Mucosa of gallbladder (tissue), 1 donor: ENCODE data around the gene FGFR3. TPM values are rescaled to one million over a fixed set of nuclear protein-coding genes. Genes with fewer than 3 reads are reported as not detected.
"Not testable (repeated sequence)": the region's sequence is repeated elsewhere in the genome, so short reads cannot be mapped to it uniquely, and the experiment has no call there.

ENCODE experiments used
- DNase-seq: peaks from one replicate; pipeline ENCODE4 v3.0.0-alpha.2; 2020; ENCODE audit warnings: low spot score
- total RNA-seq: library from RNA; stranded (reverse); gene quantifications from one replicate; pipeline ENCODE4 v1.2.1, GENCODE V29; 2021
- donor health status: DM: no; HTN: no; CAD: no.

Gene FGFR3
- total RNA-seq, 1 donor from 2014 or later: 104 TPM

DNA sequence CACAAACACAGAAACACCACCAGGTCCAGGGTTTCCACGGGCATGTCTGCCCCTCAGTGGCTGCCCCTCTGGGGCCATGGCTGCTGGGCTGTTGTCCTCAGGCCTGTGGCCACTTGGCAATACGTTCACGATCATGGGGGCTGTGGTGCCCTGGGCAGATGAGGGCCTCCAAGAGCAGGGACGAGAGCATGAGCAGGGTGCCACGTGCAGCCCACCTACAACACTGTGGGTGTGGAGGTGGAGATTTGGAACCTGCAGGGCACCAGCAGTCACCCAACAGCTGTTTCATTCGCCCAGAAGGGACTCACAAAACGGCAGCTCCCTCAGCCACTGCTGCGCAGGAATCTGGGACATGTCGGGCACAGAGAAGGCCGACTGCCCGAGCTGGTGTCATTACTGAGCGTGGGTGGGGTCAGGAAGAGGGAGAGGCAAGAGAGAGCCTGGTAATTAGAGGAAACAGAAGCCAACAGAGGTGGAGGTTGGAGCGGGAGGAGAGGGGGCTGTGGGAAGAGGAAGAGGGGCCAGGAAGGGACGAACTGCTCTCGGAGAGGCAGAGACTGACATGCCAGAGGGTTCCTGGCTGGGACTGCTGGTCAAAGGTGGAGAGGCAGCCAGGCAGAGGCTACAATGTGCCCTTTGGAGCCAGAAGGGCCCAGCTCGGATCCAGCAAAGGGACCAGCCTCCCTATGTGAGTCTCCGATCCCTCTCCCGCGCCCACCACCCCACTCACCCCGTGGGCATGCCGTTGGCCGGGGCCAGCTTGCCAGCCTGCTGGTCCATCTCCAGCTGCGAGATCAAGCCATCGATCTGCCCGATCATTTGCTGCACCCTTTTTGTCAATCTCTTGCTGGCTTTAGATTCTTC lies 23.1 kb downstream of the FGFR3 start:
- no peak for DNase-seq

DNA sequence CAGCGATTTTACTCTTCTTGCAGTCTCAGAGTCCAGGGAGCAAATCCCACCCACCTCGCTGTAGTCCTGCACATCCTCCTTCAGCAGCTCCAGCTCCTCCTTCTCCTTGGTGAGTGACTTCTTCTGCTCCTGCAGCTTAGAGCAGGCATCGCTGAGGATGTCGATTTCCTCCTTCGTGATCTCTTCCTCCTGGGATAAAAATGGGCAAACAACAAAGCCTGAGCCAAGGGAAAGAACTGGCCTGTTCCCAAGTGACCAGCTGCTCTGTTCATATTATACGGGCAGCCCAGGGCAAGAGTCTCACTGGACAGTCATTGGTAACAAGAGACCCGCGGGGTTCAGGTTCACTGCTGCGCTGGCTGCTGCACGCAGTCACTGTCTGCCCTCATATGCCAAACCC lies 26.2 kb downstream of the FGFR3 start:
- DNase-seq: no peak

DNA sequence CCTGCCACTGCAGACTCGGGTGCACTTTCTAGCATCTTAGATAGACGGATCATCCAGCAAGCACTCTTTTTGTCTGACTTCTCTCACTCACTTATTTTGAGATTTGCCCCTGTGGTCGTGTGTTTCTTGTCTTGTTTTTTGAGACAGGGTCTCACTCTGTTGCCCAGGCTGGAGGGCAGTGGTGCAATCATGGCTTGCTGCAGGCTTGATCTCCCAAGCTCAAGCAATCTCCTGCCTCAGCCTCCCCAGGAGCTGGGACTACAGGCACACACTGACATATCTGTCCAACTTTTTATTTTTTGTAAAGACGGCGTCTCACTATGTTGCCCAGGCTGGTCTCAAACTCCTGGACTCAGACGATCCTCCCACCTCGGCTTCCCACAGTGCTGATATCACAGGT lies 26.7 kb downstream of the FGFR3 start:
- DNase-seq: no peak

DNA sequence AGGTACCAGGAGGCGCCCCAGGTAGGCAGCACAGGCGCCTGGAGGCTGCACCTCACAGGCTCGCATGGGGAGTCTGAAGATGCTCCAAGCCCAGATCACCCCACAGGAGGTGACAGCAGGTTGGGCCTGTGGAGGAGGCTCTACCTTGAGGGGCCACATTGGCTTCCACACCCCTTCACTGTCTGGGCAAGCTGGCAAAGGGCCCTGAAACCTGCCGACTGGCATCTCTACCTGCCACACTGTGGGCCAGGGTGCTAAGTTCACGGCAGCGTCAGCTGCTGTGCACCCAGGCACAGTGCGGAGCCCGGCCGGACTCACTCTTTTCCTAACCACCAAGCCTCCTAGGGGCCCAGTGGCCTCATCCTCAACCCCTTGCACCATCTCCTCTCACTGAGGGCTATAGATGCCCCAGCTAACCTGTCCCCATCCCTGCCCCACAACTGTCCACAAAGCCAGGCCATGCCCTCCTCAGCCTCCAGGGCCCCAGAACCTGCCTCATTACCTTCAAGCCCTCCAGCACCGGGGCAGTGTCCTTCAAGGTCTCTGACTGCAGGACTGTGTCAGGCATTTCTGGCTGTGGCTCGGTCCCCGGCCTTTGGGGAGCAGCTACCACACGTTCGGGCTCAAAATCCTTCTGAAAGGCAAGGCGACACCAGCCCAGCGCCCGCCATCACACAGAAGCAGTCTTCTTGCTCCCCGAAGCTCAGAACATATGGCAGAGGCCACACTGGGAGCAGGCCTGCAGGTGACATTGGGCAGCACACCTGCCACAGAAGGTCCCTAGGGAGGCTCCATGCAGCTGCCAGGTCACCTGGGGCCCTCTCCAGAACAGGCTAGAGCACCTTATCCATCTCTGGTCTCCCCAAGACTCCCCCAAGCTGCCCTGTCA lies 28.8 kb downstream of the FGFR3 start:
- DNase-seq: no peak

DNA sequence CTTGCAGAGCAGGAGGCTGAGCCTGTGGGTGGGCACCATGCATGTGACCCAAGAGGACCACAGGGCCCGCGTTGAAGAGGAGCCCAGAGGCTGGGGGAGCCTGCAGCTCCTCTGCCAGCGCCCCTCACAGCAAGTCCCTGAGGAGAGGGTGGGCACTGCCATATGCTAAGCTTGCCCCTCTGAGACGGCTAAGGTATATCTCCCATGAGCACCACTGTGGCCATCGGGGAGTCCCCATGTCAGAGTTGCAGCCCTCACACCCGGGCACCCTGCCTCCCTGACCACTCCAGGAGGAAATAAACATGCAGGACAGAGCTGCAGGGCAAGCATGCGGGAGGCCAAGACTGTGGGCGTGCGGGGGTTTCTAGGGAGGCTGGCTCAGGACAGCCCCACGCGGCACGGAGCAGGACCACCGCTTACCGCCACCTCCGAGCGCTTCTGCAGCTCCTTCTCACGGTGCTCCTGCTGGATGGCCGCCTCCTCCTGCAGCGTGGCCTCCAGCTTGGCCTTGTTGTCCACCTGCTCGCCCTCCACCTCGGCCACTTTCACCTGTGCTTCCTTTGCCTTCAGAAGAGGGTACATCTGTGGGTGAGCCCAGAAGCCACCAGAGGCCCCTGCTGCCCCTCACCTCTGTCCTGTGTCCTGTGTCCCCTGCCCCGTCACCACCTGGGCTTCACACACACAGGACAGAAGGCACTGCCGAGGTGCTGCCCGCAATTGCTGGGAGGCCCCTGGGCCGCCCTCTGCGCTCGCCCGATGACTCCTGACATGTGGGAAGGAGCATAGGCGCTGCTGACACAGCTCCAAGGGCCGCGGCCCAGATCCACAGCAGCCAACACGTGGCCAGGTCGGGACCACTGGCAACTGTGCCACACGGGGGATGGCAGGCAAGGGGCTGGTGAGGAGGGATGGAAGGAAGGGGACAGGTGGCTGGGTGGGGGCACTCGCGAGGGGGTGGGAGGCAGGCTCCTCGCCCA lies 29.8 kb downstream of the FGFR3 start:
- DNase-seq: no peak

DNA sequence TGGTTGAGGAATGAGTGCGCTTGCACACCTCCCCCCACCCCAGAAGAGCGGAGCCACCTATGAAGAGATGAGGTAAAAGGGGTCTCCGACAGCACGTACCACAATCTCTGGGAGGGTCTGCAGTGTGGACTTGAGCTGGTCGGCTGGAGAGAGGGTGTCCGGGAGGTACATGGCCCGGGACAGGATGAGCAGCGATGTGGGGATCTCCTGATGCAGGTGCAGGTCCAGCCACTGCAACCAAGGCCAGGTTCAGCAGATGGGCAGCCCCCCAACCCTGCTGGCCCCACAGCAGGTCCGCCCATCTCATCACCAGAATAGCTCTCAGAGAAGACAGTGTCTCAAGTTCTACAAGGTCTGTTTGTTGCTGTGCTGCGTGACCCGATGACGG lies 30.4 kb downstream of the FGFR3 start:
- no peak for DNase-seq

DNA sequence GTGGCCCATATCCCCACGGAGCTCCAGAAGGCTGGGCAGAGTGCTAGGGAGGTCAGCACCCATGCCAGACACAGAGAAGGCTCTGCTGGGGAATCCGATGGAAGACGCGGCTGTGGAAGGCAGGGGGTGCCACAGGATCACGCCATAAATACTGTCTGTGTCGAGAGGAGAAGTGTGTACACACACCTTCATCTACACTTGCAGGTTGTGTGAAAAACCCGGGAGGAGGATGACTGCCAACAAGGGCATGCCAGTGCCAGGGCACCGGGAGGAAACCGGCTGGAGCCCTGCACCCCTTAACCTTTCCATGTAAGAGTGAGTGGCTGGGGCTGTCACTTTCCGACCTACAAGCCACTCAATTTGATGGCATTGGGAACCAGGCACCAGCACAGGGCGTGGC lies 31.7 kb downstream of the FGFR3 start:
- DNase-seq: no peak

DNA sequence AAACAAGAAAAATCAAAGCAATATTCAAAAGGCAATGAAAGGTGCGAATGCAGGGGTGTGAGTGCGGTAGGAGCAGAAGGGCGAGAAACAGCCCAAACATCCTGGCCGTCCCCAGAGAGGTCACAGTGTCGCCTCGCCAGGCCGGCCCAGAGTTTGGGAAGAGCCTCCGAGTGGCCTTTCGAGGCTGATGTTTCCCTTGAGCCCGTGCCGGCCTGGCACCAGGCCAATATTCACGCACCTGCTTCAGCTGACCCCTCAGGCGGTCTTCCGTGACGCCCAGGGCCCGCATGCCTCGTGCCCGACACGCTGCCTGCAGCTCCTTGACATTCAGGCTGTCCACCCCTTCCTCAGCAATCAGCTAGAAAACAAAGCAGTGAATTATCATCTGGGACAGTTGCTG lies 32.2 kb downstream of the FGFR3 start:
- DNase-seq: no peak

DNA sequence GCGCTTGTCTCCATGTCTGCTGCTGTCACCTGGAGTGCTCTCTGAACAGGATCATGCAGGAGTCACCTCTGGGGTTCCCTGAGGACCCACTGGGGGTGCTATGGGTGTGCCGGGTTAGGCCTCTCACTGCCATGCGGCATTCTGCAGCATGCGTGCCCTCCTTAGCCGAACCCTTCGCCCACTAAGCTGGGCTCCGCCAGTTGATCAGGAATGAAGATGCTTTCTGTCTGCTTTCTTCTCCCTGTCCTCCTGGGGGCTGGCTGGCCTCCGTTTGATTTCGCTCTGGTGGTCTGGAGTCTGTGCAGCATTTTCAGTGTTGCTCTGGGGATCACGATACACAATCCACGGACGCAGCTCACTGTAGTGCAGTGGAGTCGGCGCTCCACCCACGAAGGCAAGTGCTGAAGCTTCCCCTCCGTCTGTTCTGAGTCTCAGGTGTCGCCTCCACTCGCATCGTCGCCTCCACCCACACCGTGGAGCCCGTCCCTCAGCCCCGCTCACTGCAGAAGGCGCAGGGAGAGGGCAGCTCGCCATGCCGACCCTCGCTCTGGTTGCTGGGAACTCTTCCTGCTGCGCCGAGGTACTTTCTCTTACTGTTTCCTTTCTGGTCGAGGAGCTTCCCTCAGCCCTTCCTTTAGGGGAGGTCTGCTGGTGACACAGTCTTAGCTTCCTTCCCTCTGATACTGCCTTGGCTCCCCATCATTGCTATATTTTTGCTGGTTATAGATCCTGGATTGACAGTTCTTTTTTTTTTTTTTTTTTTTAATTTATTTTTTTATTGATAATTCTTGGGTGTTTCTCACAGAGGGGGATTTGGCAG lies 33.6 kb downstream of the FGFR3 start:
- DNase-seq: no peak

DNA sequence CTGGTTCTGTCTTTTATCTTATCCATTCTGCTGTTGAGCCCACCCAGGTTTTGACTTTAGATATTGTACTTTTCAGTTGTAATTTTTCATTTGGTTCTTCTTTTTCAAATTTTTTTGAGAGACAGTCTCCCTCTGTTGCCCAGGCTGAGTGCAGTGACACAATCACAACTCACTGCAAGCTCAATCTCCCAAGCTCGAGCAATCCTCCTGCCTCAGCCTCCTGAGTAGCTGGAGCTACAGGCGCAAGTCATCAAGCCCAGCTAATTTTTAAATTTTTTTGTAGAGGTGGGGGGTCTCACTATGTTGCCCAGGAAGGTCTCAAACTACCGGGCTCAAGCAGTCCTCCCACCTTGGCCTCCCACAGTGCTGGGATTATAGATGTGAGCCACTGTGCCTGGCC lies 37.1 kb downstream of the FGFR3 start:
- no peak for DNase-seq

DNA sequence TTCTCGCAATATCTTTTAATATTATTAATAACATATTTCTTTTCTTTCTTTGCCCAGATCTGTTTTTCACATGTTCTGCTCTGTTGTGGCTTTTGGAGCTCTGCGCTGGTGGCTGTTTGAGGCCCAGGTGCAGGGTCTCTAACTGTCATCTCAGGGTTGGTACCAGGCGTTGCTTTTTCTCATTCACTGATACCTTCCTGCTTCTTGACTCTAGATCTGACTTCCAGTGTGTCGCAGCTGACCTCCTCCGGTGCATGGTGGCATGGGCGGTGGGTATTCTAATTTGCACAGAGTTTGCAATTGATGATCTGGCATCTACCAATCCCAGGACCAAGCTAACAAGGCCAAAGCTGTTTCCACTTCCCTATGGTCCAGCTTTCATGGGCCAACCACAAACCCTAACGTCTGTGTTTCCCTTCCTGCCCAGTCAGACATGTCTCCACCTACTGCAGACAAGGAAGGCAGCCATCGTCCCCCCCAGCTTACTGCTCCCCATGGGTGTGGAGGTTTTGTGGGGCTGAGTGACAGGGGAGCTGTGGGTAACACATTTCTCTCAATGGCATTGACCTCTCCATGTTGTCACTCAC lies 37.6 kb downstream of the FGFR3 start:
- DNase-seq: no peak

DNA sequence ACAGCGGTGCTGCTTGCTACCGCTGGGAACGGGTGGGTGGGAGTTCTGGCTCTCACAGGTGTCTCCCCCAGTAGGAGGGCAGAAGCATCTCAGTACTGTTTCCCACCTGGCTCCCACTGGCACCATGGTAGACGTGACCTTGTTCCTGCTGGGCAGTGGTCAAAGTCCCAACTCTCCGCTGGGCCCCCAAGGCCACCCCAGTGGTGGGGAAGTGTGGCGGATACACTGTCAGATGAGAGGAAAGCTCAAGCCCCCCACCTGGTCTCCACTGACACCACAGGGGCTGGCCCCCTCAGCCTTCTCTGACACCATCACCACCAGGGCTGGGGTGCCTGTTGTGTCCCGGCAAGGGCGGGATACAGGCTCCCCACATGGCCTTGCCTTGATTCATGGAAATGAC lies 38.2 kb downstream of the FGFR3 start:
- no peak for DNase-seq

DNA sequence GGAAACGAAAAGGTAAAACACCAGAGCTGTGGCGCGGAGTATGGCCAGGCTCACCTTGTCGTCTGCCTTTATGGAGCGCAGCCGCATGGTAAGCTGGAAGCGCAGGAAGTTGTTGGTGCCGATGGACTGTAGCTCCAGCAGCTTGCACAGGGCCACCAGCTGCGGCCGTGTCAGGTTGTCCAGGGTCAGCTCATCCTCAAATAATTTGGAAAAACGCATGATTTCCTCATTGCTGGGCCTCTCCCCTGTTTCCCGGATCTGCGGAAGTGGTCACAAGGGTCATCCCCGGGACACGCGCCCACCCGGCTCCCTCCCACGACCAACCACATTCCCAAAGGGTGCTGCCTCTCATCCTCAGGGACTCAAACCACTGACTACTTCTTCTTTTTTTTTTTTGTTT lies 39.6 kb downstream of the FGFR3 start:
- DNase-seq: no peak

DNA sequence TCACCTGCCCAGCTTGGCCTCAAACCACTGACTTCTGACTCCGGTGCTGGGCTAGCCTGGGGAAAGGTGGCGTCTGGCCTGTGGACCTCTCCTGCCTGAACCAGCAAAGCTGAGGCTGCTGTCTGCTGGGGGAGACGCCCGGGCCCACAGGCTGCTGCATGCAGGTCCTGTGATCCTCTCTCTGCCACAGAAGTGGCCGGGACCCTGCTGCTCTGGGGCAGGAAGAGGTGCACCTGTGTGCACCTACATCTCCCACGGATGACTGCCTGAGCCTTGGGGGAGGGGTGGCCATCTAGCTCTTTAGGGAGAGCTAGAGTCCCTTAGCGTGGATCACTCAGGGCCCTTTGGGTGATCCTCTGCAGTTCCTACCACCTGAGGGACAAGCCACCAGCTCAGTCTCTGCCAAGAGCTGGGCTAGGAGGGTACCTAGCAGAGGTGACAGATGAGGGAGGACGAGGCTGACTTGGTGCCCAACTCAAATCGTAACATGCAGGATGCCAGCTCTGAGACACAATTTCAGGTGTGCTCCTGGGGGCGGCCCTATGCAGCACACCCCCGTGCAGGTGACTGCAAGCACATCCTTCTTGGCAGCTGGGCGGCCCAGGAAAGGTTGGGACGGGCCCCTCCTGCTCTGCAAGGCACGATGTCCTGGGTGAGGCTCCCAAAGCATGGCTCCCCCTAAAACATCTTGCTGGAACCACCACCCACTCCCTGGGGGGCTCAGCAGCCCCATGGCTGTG lies 40.4 kb downstream of the FGFR3 start:
- DNase-seq: no peak

DNA sequence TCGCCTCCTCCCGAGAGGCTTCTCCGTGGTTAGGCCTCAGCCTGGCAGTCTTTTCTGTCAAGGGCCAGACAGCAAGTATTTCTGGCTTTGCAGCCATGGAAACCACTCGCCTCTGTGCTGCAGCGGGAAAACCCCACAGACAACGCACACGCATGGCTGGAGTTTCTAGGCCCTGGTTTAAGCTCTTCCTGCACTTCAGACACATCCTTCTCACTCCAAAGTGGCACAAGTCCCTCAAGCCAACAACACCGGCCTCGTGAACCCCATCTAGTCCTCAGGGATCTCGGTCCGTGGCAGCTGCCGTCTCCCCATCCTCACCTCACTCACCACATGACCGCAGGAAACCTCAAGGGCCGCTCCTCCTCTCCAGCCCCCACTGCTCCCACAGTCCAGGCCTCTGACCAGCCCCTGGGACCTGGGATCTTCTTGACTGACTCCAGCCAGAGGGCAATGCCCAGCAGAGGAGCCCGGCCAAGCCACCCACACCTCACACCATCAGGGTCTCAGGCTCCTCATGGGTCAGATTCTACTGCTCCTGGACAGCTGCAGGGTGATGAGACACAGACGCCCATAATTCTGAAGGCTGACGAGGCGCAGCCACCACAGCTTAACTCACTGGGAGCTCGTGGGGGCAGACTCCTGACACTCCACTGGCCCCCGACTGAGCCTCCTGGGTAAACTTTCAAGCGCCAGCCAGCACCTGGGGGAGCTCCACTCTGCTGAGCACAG lies 41.1 kb downstream of the FGFR3 start:
- DNase-seq: no peak

DNA sequence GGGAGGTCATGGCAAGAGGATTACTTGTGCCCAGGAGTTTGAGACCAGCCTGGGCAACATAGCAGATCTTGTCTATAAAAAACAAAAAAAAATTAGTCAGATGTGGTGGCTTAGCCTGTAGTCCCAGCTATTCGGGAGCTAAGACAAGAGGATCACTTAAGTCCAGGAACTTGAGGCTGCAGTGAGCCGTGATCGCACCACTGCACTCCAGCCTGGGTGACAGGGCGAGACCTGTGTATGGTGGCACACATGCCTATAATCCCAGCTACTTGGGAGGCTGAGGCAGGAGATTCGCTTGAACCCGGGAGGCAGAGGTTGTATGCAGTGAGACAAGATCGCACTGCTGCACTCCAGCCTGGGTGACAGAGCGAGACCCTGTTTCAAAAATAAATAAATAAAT lies 42.7 kb downstream of the FGFR3 start:
- not testable (repeated sequence) for DNase-seq

DNA sequence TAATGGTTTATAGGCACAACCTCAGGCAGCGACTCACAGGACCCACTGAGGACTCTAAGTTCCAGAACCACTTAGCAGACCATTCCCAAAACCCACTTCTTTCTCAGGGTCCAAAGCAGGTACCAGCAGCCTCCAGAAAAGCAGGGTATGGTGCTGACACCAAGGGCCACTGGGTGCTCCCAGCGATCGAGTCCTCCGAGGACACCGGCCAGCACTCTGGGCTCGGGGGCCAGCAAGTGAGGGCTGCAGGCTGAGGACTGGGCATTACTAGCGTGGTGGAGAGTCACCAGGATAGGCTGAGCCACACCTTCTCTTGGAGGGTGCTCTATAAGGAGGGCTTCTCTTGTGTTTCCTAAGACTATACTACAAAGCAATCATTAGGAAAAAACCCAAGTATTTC lies 43.6 kb downstream of the FGFR3 start:
- no peak for DNase-seq

DNA sequence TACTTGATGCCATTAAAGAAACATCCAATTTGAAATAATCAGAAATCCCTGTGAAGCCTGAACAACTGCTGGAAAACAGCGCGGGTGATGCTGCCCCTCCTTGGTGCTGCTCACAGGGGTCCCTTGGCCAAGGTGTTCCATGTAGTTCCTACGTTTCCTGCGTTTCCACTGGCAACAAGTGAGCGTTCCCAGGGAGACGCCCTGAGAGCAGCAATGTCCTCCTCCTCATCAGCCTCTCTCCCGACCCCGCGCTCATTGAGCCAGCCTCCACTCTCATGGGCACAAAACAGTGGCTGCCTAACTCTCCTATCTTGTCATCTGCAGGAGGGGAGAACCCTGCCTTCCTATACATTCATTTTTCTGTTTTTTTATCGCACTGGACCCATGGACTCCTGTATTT lies 44.0 kb downstream of the FGFR3 start:
- no peak for DNase-seq

DNA sequence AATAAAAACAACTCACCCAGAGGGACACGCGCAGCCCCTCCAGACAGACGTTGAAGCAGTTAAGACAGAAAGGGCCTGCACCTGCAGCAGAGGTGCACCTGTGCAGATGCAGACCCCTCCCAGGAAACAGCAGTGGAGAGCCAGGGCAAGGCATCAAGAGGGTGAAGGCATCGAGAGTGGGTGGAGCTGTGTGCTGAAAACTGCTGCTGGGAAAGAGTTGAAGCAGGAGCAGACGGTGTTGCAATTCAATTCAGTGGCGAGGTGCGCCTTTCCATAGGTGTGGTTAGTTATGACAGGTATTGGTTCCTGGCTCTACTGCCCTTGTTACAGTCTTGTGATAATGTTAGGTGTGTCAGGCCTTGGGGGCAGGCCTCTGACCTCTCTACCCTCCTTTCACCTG lies 46.2 kb downstream of the FGFR3 start:
- no peak for DNase-seq
